Uterus (tissue), 4 donors: ENCODE measurements around the gene ARHGAP8. TPM values are rescaled to one million over a fixed set of nuclear protein-coding genes. Genes with fewer than 3 reads are reported as not detected.

Experiments
- DNase-seq, 2 donors: peaks; one replicate each; pipeline ENCODE4 v3.0.0-alpha.2; 2019 to 2020
- H3K27ac ChIP-seq, 2 donors: fragments of 200-600 bp; sonication (generic); 1 replicate in 1 of 2; 2 replicates in 1 of 2; pipeline ENCODE4 v1.5.1; 2016 to 2018
- H3K27me3 ChIP-seq, 2 donors: fragments of 200-600 bp; sonication (generic); one replicate each; pipeline ENCODE4 v1.5.1; 2018 to 2019; ENCODE audit warnings: control low read depth in 1 of 2
- H3K36me3 ChIP-seq, 2 donors: fragments of 200-600 bp; sonication (generic); one replicate each; pipeline ENCODE4 v1.5.1; 2019; ENCODE audit warnings: control low read depth in 1 of 2
- H3K4me1 ChIP-seq, 2 donors: fragments of 200-600 bp; sonication (generic); one replicate each; pipeline ENCODE4 v1.5.1; 2018 to 2019; ENCODE audit warnings: control low read depth in 1 of 2
- H3K4me3 ChIP-seq, 2 donors: fragments of 200-600 bp; sonication (generic); 1 replicate in 1 of 2; 2 replicates in 1 of 2; pipeline ENCODE4 v1.5.1; 2018 to 2019; ENCODE audit warnings: mild to moderate bottlenecking in 1 of 2
- H3K9me3 ChIP-seq, 2 donors: fragments of 200-600 bp; sonication (generic); one replicate each; pipeline ENCODE4 v1.5.1; 2019; ENCODE audit warnings: control low read depth in 1 of 2
- CTCF ChIP-seq, 4 experiments: fragments of 200-600 bp in 2 of 4; fragments of 450-650 bp in 2 of 4; sonication (generic) in 2 of 4; IDR thresholded peaks; one replicate each; pipeline ENCODE4 v1.5.1; 2016 to 2019; ENCODE audit warnings: antibody characterized with exemption in 4 of 4, mild to moderate bottlenecking in 2 of 4, moderate library complexity in 1 of 4
- POLR2A ChIP-seq, 2 donors: fragments of 450-650 bp; IDR thresholded peaks; one replicate each; pipeline ENCODE4 v1.6.1; 2016; ENCODE audit warnings: antibody characterized with exemption in 2 of 2, mild to moderate bottlenecking in 1 of 2, moderate library complexity in 1 of 2
- intact Hi-C: fragments of 100-400 bp; cut with DNase I; formaldehyde crosslinking; loops from one replicate; pipeline ENCODE4 v1.15.1; 2023; ENCODE audit warnings: low total_unique reads
- total RNA-seq, 4 donors: library from RNA; depleted of rRNA in 3 of 4; stranded (reverse); fragments of >200 nt in 3 of 4; gene quantifications; one replicate each; pipeline versions ENCODE4 v1.1.0 to v1.2.4, GENCODE V29; 2014 to 2023
- donor health status: DM: yes; HTN: yes; CAD: no.

Gene ARHGAP8
- total RNA-seq, 4 donors from 2014 or later, result 1.8 to 4.4 TPM; not detected in 2

GRCh38 chr22:44865193-44866057 lies 113.0 kb downstream of the ARHGAP8 start:
- H3K4me1 ChIP-seq, result no peaks in the 10 kb centered on the region
- DNase-seq, result no peak
- no peak overlapping the region for H3K4me3 ChIP-seq
- no peaks in the 10 kb centered on the region for H3K27me3 ChIP-seq
- intact Hi-C loops, result no loop called here
- no peak overlapping the region for H3K27ac ChIP-seq
- no peaks in the 10 kb centered on the region for H3K9me3 ChIP-seq
- no peak for TF ChIP-seq CTCF (IDR thresholded peaks at IDR 0.05)
- TF ChIP-seq POLR2A (IDR thresholded peaks at IDR 0.05), result no peak
- H3K36me3 ChIP-seq, result no peaks in the 10 kb centered on the region

- Histone ChIP-seq H3K4me1 (no peaks in the 10 kb centered on the region), H3K9me3 (no peaks in the 10 kb centered on the region)
Measured at GRCh38 chr22:44869196-44869595, 116.8 kb downstream of the ARHGAP8 start.

GRCh38 chr22:44870021-44870420 lies 117.6 kb downstream of the ARHGAP8 start:
- intact Hi-C loops, result no loop called here

More at GRCh38 chr22:44869196-44869595, 116.8 kb downstream of the ARHGAP8 start:
- TF ChIP-seq POLR2A (IDR thresholded peaks at IDR 0.05) (no peak), CTCF (IDR thresholded peaks at IDR 0.05) (no peak)
- H3K27me3 ChIP-seq, result no peaks in the 10 kb centered on the region
- H3K4me3 ChIP-seq, result no peak overlapping the region
- intact Hi-C loops, result no loop called here
- H3K36me3 ChIP-seq, result no peaks in the 10 kb centered on the region
- H3K27ac ChIP-seq, result no peak overlapping the region
- DNase-seq, result no peak

GRCh38 chr22:44871782-44872181 lies 119.4 kb downstream of the ARHGAP8 start:
- no peak overlapping the region for H3K27ac ChIP-seq
- intact Hi-C loops, result no loop called here
- H3K4me1 ChIP-seq, result no peaks in the 10 kb centered on the region
- no peak for DNase-seq
- no peaks in the 10 kb centered on the region for H3K36me3 ChIP-seq
- TF ChIP-seq POLR2A (IDR thresholded peaks at IDR 0.05), result no peak
- no peak for TF ChIP-seq CTCF (IDR thresholded peaks at IDR 0.05)
- H3K27me3 ChIP-seq, result no peaks in the 10 kb centered on the region
- H3K4me3 ChIP-seq, result no peak overlapping the region
- H3K9me3 ChIP-seq, result no peaks in the 10 kb centered on the region

More at GRCh38 chr22:44870021-44870420, 117.6 kb downstream of the ARHGAP8 start:
- H3K9me3 ChIP-seq, result no peaks in the 10 kb centered on the region
- H3K4me1 ChIP-seq, result no peaks in the 10 kb centered on the region
- H3K36me3 ChIP-seq, result no peaks in the 10 kb centered on the region
- H3K27me3 ChIP-seq, result no peaks in the 10 kb centered on the region
- no peak overlapping the region for H3K27ac ChIP-seq
- TF ChIP-seq CTCF (IDR thresholded peaks at IDR 0.05), result no peak
- TF ChIP-seq POLR2A (IDR thresholded peaks at IDR 0.05), result no peak
- no peak for DNase-seq
- no peak overlapping the region for H3K4me3 ChIP-seq

GRCh38 chr22:44876921-44877320 lies 124.5 kb downstream of the ARHGAP8 start:
- intact Hi-C loops, result no loop called here
- Histone ChIP-seq H3K27ac (no peak overlapping the region), H3K4me3 (no peak overlapping the region), H3K9me3 (no peaks in the 10 kb centered on the region), H3K27me3 (no peaks in the 10 kb centered on the region), H3K4me1 (no peaks in the 10 kb centered on the region), H3K36me3 (no peaks in the 10 kb centered on the region)
- no peak for TF ChIP-seq CTCF (IDR thresholded peaks at IDR 0.05)
- TF ChIP-seq POLR2A (IDR thresholded peaks at IDR 0.05), result no peak
- DNase-seq, result no peak
